ENCODE results near the gene TRMT13.

The TRMT13 gene

DNA sequence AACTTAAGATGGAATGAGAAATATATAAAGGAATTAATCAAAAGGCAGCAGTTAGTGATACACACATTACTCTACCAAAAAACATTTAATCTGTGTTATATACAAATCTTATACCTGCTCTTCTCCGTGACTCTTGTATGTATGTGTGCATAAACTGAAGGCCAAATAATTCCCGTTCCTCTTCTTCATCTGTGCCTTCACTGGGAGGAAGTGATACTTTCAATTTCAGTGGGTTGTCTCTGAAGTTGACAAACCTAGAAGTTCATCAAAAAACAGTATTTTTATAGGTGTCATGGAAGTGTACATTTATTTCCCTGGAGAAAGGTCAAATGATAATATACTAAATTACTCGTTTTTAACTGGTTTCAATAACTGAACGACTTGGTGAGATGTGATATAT lies 19.3 kb downstream of the TRMT13 start:
- Histone ChIP-seq H3K36me3 (ENCODE audit: insufficient read depth, low read length) (no peaks in the 10 kb centered on the region), H3K79me2 (ENCODE audit: insufficient read depth, low read length) (no peaks in the 10 kb centered on the region), H3K4me2 (ENCODE audit: low read depth, low read length, poor library complexity, severe bottlenecking) (no peak overlapping the region), H3K9me2 (replicated peaks; ENCODE audit: low read depth, low read length) (no peaks in the 10 kb centered on the region), H3F3A (ENCODE audit: low read depth) (no peaks in the 10 kb centered on the region), H3K9me3 (ENCODE audit: insufficient read depth, low read depth, low read length) (no peaks in the 10 kb centered on the region), H3K4me3 (ENCODE audit: low read length, poor library complexity, severe bottlenecking) (no peak overlapping the region), H3K9ac (ENCODE audit: low read depth, low read length, poor library complexity, severe bottlenecking) (no peak overlapping the region), H4K20me1 (ENCODE audit: insufficient read depth, low read length, poor library complexity, severe bottlenecking) (no peaks in the 10 kb centered on the region), H3K27me3 (ENCODE audit: insufficient read depth, low read length, poor library complexity, severe bottlenecking) (no peaks in the 10 kb centered on the region), H3K4me1 (ENCODE audit: insufficient read depth, low read length, poor library complexity, severe bottlenecking) (peaks cover 3% of the 10 kb centered on the region), H2AFZ (ENCODE audit: low read length) (no peak overlapping the region)
- TF ChIP-seq, protein P1, sequence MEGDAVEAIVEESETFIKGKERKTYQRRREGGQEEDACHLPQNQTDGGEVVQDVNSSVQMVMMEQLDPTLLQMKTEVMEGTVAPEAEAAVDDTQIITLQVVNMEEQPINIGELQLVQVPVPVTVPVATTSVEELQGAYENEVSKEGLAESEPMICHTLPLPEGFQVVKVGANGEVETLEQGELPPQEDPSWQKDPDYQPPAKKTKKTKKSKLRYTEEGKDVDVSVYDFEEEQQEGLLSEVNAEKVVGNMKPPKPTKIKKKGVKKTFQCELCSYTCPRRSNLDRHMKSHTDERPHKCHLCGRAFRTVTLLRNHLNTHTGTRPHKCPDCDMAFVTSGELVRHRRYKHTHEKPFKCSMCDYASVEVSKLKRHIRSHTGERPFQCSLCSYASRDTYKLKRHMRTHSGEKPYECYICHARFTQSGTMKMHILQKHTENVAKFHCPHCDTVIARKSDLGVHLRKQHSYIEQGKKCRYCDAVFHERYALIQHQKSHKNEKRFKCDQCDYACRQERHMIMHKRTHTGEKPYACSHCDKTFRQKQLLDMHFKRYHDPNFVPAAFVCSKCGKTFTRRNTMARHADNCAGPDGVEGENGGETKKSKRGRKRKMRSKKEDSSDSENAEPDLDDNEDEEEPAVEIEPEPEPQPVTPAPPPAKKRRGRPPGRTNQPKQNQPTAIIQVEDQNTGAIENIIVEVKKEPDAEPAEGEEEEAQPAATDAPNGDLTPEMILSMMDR (conservative IDR thresholded peaks at IDR 0.05; ENCODE audit: low read length), result no peak
- no peak for TF ChIP-seq EZH2phosphoT487 (IDR thresholded peaks at IDR 0.05; ENCODE audit: borderline replicate concordance)

DNA sequence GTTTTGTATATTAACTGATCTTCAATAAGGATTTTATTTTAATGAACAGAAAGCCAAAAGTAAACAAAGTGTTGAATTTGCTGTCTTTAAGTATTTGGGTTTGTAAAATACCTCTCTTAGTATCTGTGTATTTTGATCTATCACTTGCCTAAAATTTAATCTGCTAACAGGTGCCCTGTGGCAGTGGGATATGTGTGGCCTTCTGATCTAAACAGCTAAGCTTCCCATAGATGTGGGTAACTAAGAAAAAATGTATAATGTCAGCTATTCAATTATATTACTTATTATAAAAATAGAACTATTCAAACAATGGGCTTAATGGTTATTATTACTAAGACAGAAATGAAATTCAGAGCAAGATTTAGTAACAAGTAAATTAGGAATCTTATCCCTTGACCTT lies 29.9 kb downstream of the TRMT13 start:
- H3K9me3 ChIP-seq (ENCODE audit: insufficient read depth, low read depth, low read length), result no peaks in the 10 kb centered on the region
- no peaks in the 10 kb centered on the region for H3K4me1 ChIP-seq (ENCODE audit: insufficient read depth, low read length, poor library complexity, severe bottlenecking)
- H3K4me2 ChIP-seq (ENCODE audit: low read depth, low read length, poor library complexity, severe bottlenecking), result no peak overlapping the region
- H3K9me2 ChIP-seq (replicated peaks; ENCODE audit: low read depth, low read length), result no peaks in the 10 kb centered on the region
- no peak overlapping the region for H2AFZ ChIP-seq (ENCODE audit: low read length)
- no peak overlapping the region for H3K9ac ChIP-seq (ENCODE audit: low read depth, low read length, poor library complexity, severe bottlenecking)
- H3K27me3 ChIP-seq (ENCODE audit: insufficient read depth, low read length, poor library complexity, severe bottlenecking), result no peaks in the 10 kb centered on the region
- H3K36me3 ChIP-seq (ENCODE audit: insufficient read depth, low read length), result no peaks in the 10 kb centered on the region
- TF ChIP-seq EZH2phosphoT487 (IDR thresholded peaks at IDR 0.05; ENCODE audit: borderline replicate concordance), result no peak
- TF ChIP-seq, protein P1 (conservative IDR thresholded peaks at IDR 0.05; ENCODE audit: low read length), result no peak
- no peak overlapping the region for H3K4me3 ChIP-seq (ENCODE audit: low read length, poor library complexity, severe bottlenecking)
- no peaks in the 10 kb centered on the region for H4K20me1 ChIP-seq (ENCODE audit: insufficient read depth, low read length, poor library complexity, severe bottlenecking)
- no peaks in the 10 kb centered on the region for H3K79me2 ChIP-seq (ENCODE audit: insufficient read depth, low read length)
- H3F3A ChIP-seq (ENCODE audit: low read depth), result no peaks in the 10 kb centered on the region

GRCh38 chr1:100164216-100164615 lies 31.3 kb downstream of the TRMT13 start:
- Histone ChIP-seq H3F3A (ENCODE audit: low read depth) (no peaks in the 10 kb centered on the region), H4K20me1 (ENCODE audit: insufficient read depth, low read length, poor library complexity, severe bottlenecking) (no peaks in the 10 kb centered on the region), H3K9me2 (replicated peaks; ENCODE audit: low read depth, low read length) (no peaks in the 10 kb centered on the region), H3K27me3 (ENCODE audit: insufficient read depth, low read length, poor library complexity, severe bottlenecking) (no peaks in the 10 kb centered on the region), H3K4me1 (ENCODE audit: insufficient read depth, low read length, poor library complexity, severe bottlenecking) (no peaks in the 10 kb centered on the region), H3K79me2 (ENCODE audit: insufficient read depth, low read length) (no peaks in the 10 kb centered on the region), H3K36me3 (ENCODE audit: insufficient read depth, low read length) (no peaks in the 10 kb centered on the region), H2AFZ (ENCODE audit: low read length) (peak overlapping the region; percentile 67), H3K4me3 (ENCODE audit: low read length, poor library complexity, severe bottlenecking) (no peak overlapping the region), H3K4me2 (ENCODE audit: low read depth, low read length, poor library complexity, severe bottlenecking) (no peak overlapping the region), H3K9me3 (ENCODE audit: insufficient read depth, low read depth, low read length) (no peaks in the 10 kb centered on the region), H3K9ac (ENCODE audit: low read depth, low read length, poor library complexity, severe bottlenecking) (no peak overlapping the region)
- TF ChIP-seq EZH2phosphoT487 (IDR thresholded peaks at IDR 0.05; ENCODE audit: borderline replicate concordance), result no peak
- TF ChIP-seq, protein P1 (conservative IDR thresholded peaks at IDR 0.05; ENCODE audit: low read length), result no peak

Data from Loucy (cell line).